ENCODE data around the gene PRSS8. TPM values are rescaled to one million over a fixed set of nuclear protein-coding genes. Genes with fewer than 3 reads are reported as not detected.

Gene PRSS8
- total and polyA plus RNA-seq, 11 donors = 0.17 to 0.44 (median 0.30) TPM; not detected in 5

- TF ChIP-seq POLR2A (IDR thresholded peaks at IDR 0.05) (no peak), CTCF (IDR thresholded peaks at IDR 0.05) (no peak)
- intact Hi-C loops (cut with DNase I) = no loop called here
- WGBS, 4 donors = 82 to 87% (median 85%) methylated on average over 2 to 6 of the region's 6 CpGs; no CpG with 5 or more reads in 1 of the 4 donors
- Histone ChIP-seq H3K27me3 (no peaks in the 10 kb centered on the region), H3K4me3 (no peak overlapping the region), H3K27ac (no peak overlapping the region), H3K9me3 (no peaks in the 10 kb centered on the region), H3K4me1 (peaks cover 0 to 22% (median 0%) of the 10 kb centered on the region in 12 donors), H3K36me3 (peaks cover 0 to 79% (median 35%) of the 10 kb centered on the region in 9 donors)
- DNase-seq (no peak), ATAC-seq (no peak)
Measured at GRCh38 chr16:31086629-31086906, 49.0 kb downstream of the PRSS8 start.

GRCh38 chr16:31085873-31086628 lies 49.5 kb downstream of the PRSS8 start:
- H3K27ac ChIP-seq = no peak overlapping the region
- H3K4me3 ChIP-seq = no peak overlapping the region
- H3K27me3 ChIP-seq = no peaks in the 10 kb centered on the region
- DNase-seq (peak in 1 of 5 donors; percentile 18), ATAC-seq (no peak)
- TF ChIP-seq CTCF (IDR thresholded peaks at IDR 0.05) (no peak), POLR2A (IDR thresholded peaks at IDR 0.05) (no peak)
- H3K36me3 ChIP-seq = peaks cover 0 to 78% (median 39%) of the 10 kb centered on the region in 9 donors
- intact Hi-C loops (cut with DNase I) = no loop called here
- no peaks in the 10 kb centered on the region for H3K9me3 ChIP-seq
- 83 to 90% (median 86%) methylated on average over 13 to 18 of the region's 18 CpGs for WGBS, 4 donors
- peaks cover 0 to 24% (median 0%) of the 10 kb centered on the region in 12 donors for H3K4me1 ChIP-seq

- H3K27ac ChIP-seq = no peak overlapping the region
- TF ChIP-seq POLR2A (IDR thresholded peaks at IDR 0.05) (no peak), CTCF (IDR thresholded peaks at IDR 0.05) (no peak)
- H3K36me3 ChIP-seq = peaks cover 0 to 78% (median 39%) of the 10 kb centered on the region in 9 donors
- 80 to 85% (median 84%) methylated on average over 8 of the region's 8 CpGs for WGBS, 4 donors
- H3K4me3 ChIP-seq = no peak overlapping the region
- intact Hi-C loops (cut with DNase I) = no loop called here
- no peaks in the 10 kb centered on the region for H3K9me3 ChIP-seq
- H3K27me3 ChIP-seq = no peaks in the 10 kb centered on the region
- peaks cover 0 to 24% (median 0%) of the 10 kb centered on the region in 12 donors for H3K4me1 ChIP-seq
- ATAC-seq = no peak
- peak in 1 of 5 donors; percentile 14 for DNase-seq
Measured at GRCh38 chr16:31085411-31085810, 50.1 kb downstream of the PRSS8 start.

- no peak overlapping the region for H3K4me3 ChIP-seq
- TF ChIP-seq CTCF (IDR thresholded peaks at IDR 0.05) (no peak), POLR2A (IDR thresholded peaks at IDR 0.05) (no peak)
- H3K4me1 ChIP-seq = peaks cover 0 to 24% (median 0%) of the 10 kb centered on the region in 12 donors
- H3K27ac ChIP-seq = no peak overlapping the region
- no peaks in the 10 kb centered on the region for H3K27me3 ChIP-seq
- H3K36me3 ChIP-seq = peaks cover 0 to 78% (median 44%) of the 10 kb centered on the region in 9 donors
- intact Hi-C loops (cut with DNase I) = no loop called here
- no peaks in the 10 kb centered on the region for H3K9me3 ChIP-seq
- DNase-seq (no peak), ATAC-seq (peak in 1 of 4 donors; percentile 4)
- WGBS, 4 donors = 80 to 97% (median 90%) methylated on average over 1 to 16 of the region's 16 CpGs
Measured at GRCh38 chr16:31084584-31085302, 50.8 kb downstream of the PRSS8 start.
